Measurements from ENCODE around the gene HPSE.

Gene HPSE

DNA sequence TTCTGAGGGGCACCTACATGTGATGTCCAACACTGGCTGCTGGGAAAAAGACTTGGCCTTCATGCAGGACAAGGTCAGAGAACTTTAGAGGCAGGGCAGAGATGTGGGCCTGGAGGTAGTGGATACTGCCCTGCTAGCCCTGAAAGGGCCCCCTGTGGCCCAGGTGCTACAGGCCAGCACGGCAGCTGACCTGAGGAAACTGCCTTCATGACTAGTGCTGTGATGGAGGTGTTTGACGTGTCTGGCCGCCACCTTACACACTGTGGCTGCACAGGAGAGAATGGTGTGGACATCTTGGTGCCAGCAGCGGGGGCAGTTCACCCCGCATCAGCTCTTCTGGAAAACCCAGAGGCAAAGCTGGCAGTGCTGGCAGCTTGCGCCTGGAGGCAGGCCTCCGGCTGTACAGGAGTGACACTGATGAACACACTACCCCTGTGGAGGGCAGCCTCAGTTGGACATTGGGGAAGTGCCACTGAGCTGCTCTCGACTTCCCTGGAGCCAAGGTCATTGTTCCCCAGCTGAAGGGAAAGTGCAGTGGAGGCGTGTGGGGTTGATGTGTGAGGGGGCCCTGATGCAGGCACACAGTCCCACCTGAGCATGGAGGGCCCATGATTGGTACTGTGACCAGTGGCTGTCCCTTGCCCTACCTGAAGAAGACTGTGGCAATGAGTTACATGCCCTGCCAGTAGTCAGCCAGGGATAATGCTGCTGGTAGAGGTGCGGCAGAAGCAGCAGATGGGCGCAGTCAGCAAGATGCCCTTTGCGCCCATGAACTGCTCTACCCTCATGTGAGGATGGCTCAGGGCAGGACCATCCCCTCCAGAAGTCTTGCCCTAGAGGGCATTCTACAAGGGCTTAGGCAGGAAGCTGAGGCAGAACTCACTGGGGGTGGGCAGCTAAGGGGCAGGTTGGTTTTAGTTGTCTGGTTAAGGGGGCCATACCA is 87.0 kb downstream of the HPSE start:
- DNase-seq, result no peak

Data from inflammatory macrophage (primary cell).